ENCODE data around the gene RFNG.
A peak's percentile ranks its signal among the peaks of the same experiment; 100 is the strongest.

Gene RFNG

GRCh38 chr17:82012640-82013295 lies 38.8 kb downstream of the RFNG start:
- peaks cover 9 to 12% of the 10 kb centered on the region in 2 experiments for H3K36me3 ChIP-seq (ENCODE audit: control insufficient read depth in 1 of 2, insufficient read depth in 2 of 2, low read length in 2 of 2)
- peak overlapping the region; percentile 11 for H2BK5ac ChIP-seq (ENCODE audit: low read depth, low read length, poor library complexity)
- no peak overlapping the region for H3K4me3 ChIP-seq (ENCODE audit: low read depth, low read length)
- H3K4me2 ChIP-seq (ENCODE audit: low read length) = no peak overlapping the region
- no peak overlapping the region for H3K9ac ChIP-seq (ENCODE audit: low read length)
- H3K27me3 ChIP-seq (ENCODE audit: insufficient read depth, low read length) = no peaks in the 10 kb centered on the region
- H2AFZ ChIP-seq (ENCODE audit: insufficient read depth, low read length, poor library complexity) = no peak overlapping the region
- peak overlapping the region; percentile 17 for H3K27ac ChIP-seq (ENCODE audit: low read depth, low read length)
- H3K14ac ChIP-seq (ENCODE audit: low read length) = peak overlapping the region; percentile 49
- H3K23ac ChIP-seq (ENCODE audit: low read length) = no peak overlapping the region
- peak overlapping the region; percentile 19 for H2BK12ac ChIP-seq (ENCODE audit: low read length)
- peak overlapping the region; percentile 39 for H4K8ac ChIP-seq (ENCODE audit: low read depth, low read length)
- H3K9me3 ChIP-seq (ENCODE audit: insufficient read depth, low read depth, low read length) = peaks cover 2% of the 10 kb centered on the region
- DNase-seq = peak; percentile 77 to 81
- H3K79me2 ChIP-seq (ENCODE audit: control insufficient read depth, insufficient read depth, low read length, poor library complexity) = peaks cover 2% of the 10 kb centered on the region
- H3K79me1 ChIP-seq (ENCODE audit: low read length) = peaks cover 16% of the 10 kb centered on the region
- H2AK5ac ChIP-seq (ENCODE audit: low read length) = peak overlapping the region; percentile 46
- peak overlapping the region; percentile 26 for H2BK120ac ChIP-seq (ENCODE audit: insufficient read depth, low read length, poor library complexity)
- peak overlapping the region; percentile 10 for H3K18ac ChIP-seq (ENCODE audit: low read length)
- no peak overlapping the region for H4K12ac ChIP-seq (ENCODE audit: low read depth, low read length)
- no peak overlapping the region for H3K4ac ChIP-seq (ENCODE audit: low read depth, low read length)
- peak overlapping the region; percentile 71 for H4K91ac ChIP-seq (ENCODE audit: low read depth, low read length)
- H3K4me1 ChIP-seq (ENCODE audit: control insufficient read depth in 1 of 2, insufficient read depth in 2 of 2, low read length in 2 of 2) = peaks cover 17 to 18% of the 10 kb centered on the region in 2 experiments
- no CpG with 5 or more reads among the region's 19 CpGs for WGBS (ENCODE audit: extremely low coverage, insufficient coverage, insufficient read length)

GRCh38 chr17:82012261-82012639 lies 39.4 kb downstream of the RFNG start:
- H3K4ac ChIP-seq (ENCODE audit: low read depth, low read length) = no peak overlapping the region
- H3K79me2 ChIP-seq (ENCODE audit: control insufficient read depth, insufficient read depth, low read length, poor library complexity) = peaks cover 2% of the 10 kb centered on the region
- H3K4me1 ChIP-seq (ENCODE audit: control insufficient read depth in 1 of 2, insufficient read depth in 2 of 2, low read length in 2 of 2) = peaks cover 17 to 18% of the 10 kb centered on the region in 2 experiments
- peak overlapping the region; percentile 42 for H2AK5ac ChIP-seq (ENCODE audit: low read length)
- peaks cover 6 to 10% of the 10 kb centered on the region in 2 experiments for H3K36me3 ChIP-seq (ENCODE audit: control insufficient read depth in 1 of 2, insufficient read depth in 2 of 2, low read length in 2 of 2)
- H2BK12ac ChIP-seq (ENCODE audit: low read length) = peak overlapping the region; percentile 19
- H3K9ac ChIP-seq (ENCODE audit: low read length) = no peak overlapping the region
- no peak overlapping the region for H3K4me2 ChIP-seq (ENCODE audit: low read length)
- H3K27me3 ChIP-seq (ENCODE audit: insufficient read depth, low read length) = no peaks in the 10 kb centered on the region
- H3K14ac ChIP-seq (ENCODE audit: low read length) = peak overlapping the region; percentile 2
- H3K79me1 ChIP-seq (ENCODE audit: low read length) = peaks cover 16% of the 10 kb centered on the region
- H2BK5ac ChIP-seq (ENCODE audit: low read depth, low read length, poor library complexity) = peak overlapping the region; percentile 11
- no peak overlapping the region for H2AFZ ChIP-seq (ENCODE audit: insufficient read depth, low read length, poor library complexity)
- H4K12ac ChIP-seq (ENCODE audit: low read depth, low read length) = no peak overlapping the region
- H3K23ac ChIP-seq (ENCODE audit: low read length) = no peak overlapping the region
- H2BK120ac ChIP-seq (ENCODE audit: insufficient read depth, low read length, poor library complexity) = peak overlapping the region; percentile 26
- peak overlapping the region; percentile 71 for H4K91ac ChIP-seq (ENCODE audit: low read depth, low read length)
- no CpG with 5 or more reads among the region's 20 CpGs for WGBS (ENCODE audit: extremely low coverage, insufficient coverage, insufficient read length)
- DNase-seq = no peak
- H3K9me3 ChIP-seq (ENCODE audit: insufficient read depth, low read depth, low read length) = peaks cover under 1% of the 10 kb centered on the region
- H3K4me3 ChIP-seq (ENCODE audit: low read depth, low read length) = no peak overlapping the region
- H3K27ac ChIP-seq (ENCODE audit: low read depth, low read length) = peak overlapping the region; percentile 17
- H3K18ac ChIP-seq (ENCODE audit: low read length) = no peak overlapping the region
- H4K8ac ChIP-seq (ENCODE audit: low read depth, low read length) = peak overlapping the region; percentile 21

- Histone ChIP-seq H4K12ac (ENCODE audit: low read depth, low read length) (no peak overlapping the region), H3K4me3 (ENCODE audit: low read depth, low read length) (no peak overlapping the region), H3K4me2 (ENCODE audit: low read length) (no peak overlapping the region), H3K4me1 (ENCODE audit: control insufficient read depth in 1 of 2, insufficient read depth in 2 of 2, low read length in 2 of 2) (peaks cover 19 to 22% of the 10 kb centered on the region in 2 experiments), H3K27ac (ENCODE audit: low read depth, low read length) (no peak overlapping the region), H2AK5ac (ENCODE audit: low read length) (no peak overlapping the region), H3K9ac (ENCODE audit: low read length) (no peak overlapping the region), H4K8ac (ENCODE audit: low read depth, low read length) (no peak overlapping the region), H2AFZ (ENCODE audit: insufficient read depth, low read length, poor library complexity) (no peak overlapping the region), H3K14ac (ENCODE audit: low read length) (no peak overlapping the region), H3K18ac (ENCODE audit: low read length) (no peak overlapping the region), H2BK5ac (ENCODE audit: low read depth, low read length, poor library complexity) (no peak overlapping the region), H3K9me3 (ENCODE audit: insufficient read depth, low read depth, low read length) (no peaks in the 10 kb centered on the region), H3K79me2 (ENCODE audit: control insufficient read depth, insufficient read depth, low read length, poor library complexity) (peaks cover 2% of the 10 kb centered on the region), H3K79me1 (ENCODE audit: low read length) (peaks cover 16% of the 10 kb centered on the region), H3K4ac (ENCODE audit: low read depth, low read length) (no peak overlapping the region), H4K91ac (ENCODE audit: low read depth, low read length) (peak overlapping the region; percentile 71), H3K23ac (ENCODE audit: low read length) (no peak overlapping the region), H3K27me3 (ENCODE audit: insufficient read depth, low read length) (no peaks in the 10 kb centered on the region), H3K36me3 (ENCODE audit: control insufficient read depth in 1 of 2, insufficient read depth in 2 of 2, low read length in 2 of 2) (peaks cover 6 to 9% of the 10 kb centered on the region in 2 experiments), H2BK120ac (ENCODE audit: insufficient read depth, low read length, poor library complexity) (no peak overlapping the region), H2BK12ac (ENCODE audit: low read length) (peak overlapping the region; percentile 38)
- DNase-seq = no peak
- WGBS (ENCODE audit: extremely low coverage, insufficient coverage, insufficient read length) = no CpG with 5 or more reads among the region's 19 CpGs
These were observed 39.9 kb downstream of the RFNG start for GRCh38 chr17:82011617-82012187.

- Histone ChIP-seq H3K79me1 (ENCODE audit: low read length) (peaks cover 16% of the 10 kb centered on the region), H2BK120ac (ENCODE audit: insufficient read depth, low read length, poor library complexity) (no peak overlapping the region), H3K36me3 (ENCODE audit: control insufficient read depth in 1 of 2, insufficient read depth in 2 of 2, low read length in 2 of 2) (peaks cover 6 to 9% of the 10 kb centered on the region in 2 experiments), H3K9ac (ENCODE audit: low read length) (no peak overlapping the region), H3K27me3 (ENCODE audit: insufficient read depth, low read length) (no peaks in the 10 kb centered on the region), H3K79me2 (ENCODE audit: control insufficient read depth, insufficient read depth, low read length, poor library complexity) (peaks cover 2% of the 10 kb centered on the region), H4K91ac (ENCODE audit: low read depth, low read length) (no peak overlapping the region), H3K4me3 (ENCODE audit: low read depth, low read length) (no peak overlapping the region), H3K4me1 (ENCODE audit: control insufficient read depth in 1 of 2, insufficient read depth in 2 of 2, low read length in 2 of 2) (peaks cover 22 to 27% of the 10 kb centered on the region in 2 experiments), H4K12ac (ENCODE audit: low read depth, low read length) (no peak overlapping the region), H3K14ac (ENCODE audit: low read length) (no peak overlapping the region), H3K27ac (ENCODE audit: low read depth, low read length) (no peak overlapping the region), H3K23ac (ENCODE audit: low read length) (no peak overlapping the region), H3K9me3 (ENCODE audit: insufficient read depth, low read depth, low read length) (peaks cover 3% of the 10 kb centered on the region), H4K8ac (ENCODE audit: low read depth, low read length) (no peak overlapping the region), H2BK12ac (ENCODE audit: low read length) (no peak overlapping the region), H2BK5ac (ENCODE audit: low read depth, low read length, poor library complexity) (no peak overlapping the region), H2AFZ (ENCODE audit: insufficient read depth, low read length, poor library complexity) (no peak overlapping the region), H3K4me2 (ENCODE audit: low read length) (no peak overlapping the region), H2AK5ac (ENCODE audit: low read length) (peak overlapping the region; percentile 52), H3K18ac (ENCODE audit: low read length) (no peak overlapping the region), H3K4ac (ENCODE audit: low read depth, low read length) (no peak overlapping the region)
- no CpG with 5 or more reads among the region's 39 CpGs for WGBS (ENCODE audit: extremely low coverage, insufficient coverage, insufficient read length)
- no peak for DNase-seq
These were observed 40.8 kb downstream of the RFNG start for GRCh38 chr17:82010575-82011525.

Measured in trophoblast cell (in vitro differentiated cells and primary cell).